Measurements from ENCODE around the gene VPS39. TPM values are rescaled to one million over a fixed set of nuclear protein-coding genes. Genes with fewer than 3 reads are reported as not detected.

Gene VPS39
- total RNA-seq, 1 donor from 2014 or later, result 66.9 TPM

GRCh38 chr15:42220216-42220615 lies 12.1 kb upstream of the VPS39 start:
- H3K36me3 ChIP-seq, result peaks cover 6% of the 10 kb centered on the region
- H3K4me1 ChIP-seq, result no peaks in the 10 kb centered on the region
- no peaks in the 10 kb centered on the region for H3K27me3 ChIP-seq
- no peak overlapping the region for H2AFZ ChIP-seq (replicated peaks)
- no peaks in the 10 kb centered on the region for H3K4me1 Mint-ChIP-seq
- H3K36me3 Mint-ChIP-seq, result peaks cover 13% of the 10 kb centered on the region
- no peaks in the 10 kb centered on the region for H4K20me1 ChIP-seq (ENCODE audit: low read depth)
- H3K27ac Mint-ChIP-seq, result no peak overlapping the region
- H3K9me3 Mint-ChIP-seq, result no peaks in the 10 kb centered on the region
- H3K4me2 ChIP-seq, result no peak overlapping the region
- no peaks in the 10 kb centered on the region for H3F3A ChIP-seq (ENCODE audit: low read depth)
- no peaks in the 10 kb centered on the region for H3K79me2 ChIP-seq (ENCODE audit: low read depth)
- H3K9ac ChIP-seq, result no peak overlapping the region
- no peak overlapping the region for H3K4me3 Mint-ChIP-seq
- TF ChIP-seq EZH2phosphoT487 (IDR thresholded peaks at IDR 0.05) (no peak), EZH2 (IDR thresholded peaks at IDR 0.05) (no peak)
- TF ChIP-seq, protein P1, sequence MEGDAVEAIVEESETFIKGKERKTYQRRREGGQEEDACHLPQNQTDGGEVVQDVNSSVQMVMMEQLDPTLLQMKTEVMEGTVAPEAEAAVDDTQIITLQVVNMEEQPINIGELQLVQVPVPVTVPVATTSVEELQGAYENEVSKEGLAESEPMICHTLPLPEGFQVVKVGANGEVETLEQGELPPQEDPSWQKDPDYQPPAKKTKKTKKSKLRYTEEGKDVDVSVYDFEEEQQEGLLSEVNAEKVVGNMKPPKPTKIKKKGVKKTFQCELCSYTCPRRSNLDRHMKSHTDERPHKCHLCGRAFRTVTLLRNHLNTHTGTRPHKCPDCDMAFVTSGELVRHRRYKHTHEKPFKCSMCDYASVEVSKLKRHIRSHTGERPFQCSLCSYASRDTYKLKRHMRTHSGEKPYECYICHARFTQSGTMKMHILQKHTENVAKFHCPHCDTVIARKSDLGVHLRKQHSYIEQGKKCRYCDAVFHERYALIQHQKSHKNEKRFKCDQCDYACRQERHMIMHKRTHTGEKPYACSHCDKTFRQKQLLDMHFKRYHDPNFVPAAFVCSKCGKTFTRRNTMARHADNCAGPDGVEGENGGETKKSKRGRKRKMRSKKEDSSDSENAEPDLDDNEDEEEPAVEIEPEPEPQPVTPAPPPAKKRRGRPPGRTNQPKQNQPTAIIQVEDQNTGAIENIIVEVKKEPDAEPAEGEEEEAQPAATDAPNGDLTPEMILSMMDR (IDR thresholded peaks at IDR 0.05), result no peak
- H3K4me3 ChIP-seq, result no peak overlapping the region
- no peak overlapping the region for H3K27ac ChIP-seq
- H3K9me3 ChIP-seq (ENCODE audit: low read depth), result no peaks in the 10 kb centered on the region
- DNase-seq (ENCODE audit: low spot score), result no peak
- H3K27me3 Mint-ChIP-seq (ENCODE audit: insufficient read depth, low read depth), result no peaks in the 10 kb centered on the region

GRCh38 chr15:42218953-42219592 lies 11.0 kb upstream of the VPS39 start:
- DNase-seq (ENCODE audit: low spot score), result no peak
- H4K20me1 ChIP-seq (ENCODE audit: low read depth), result no peaks in the 10 kb centered on the region
- H3K27ac ChIP-seq, result no peak overlapping the region
- H3K4me2 ChIP-seq, result no peak overlapping the region
- TF ChIP-seq EZH2 (IDR thresholded peaks at IDR 0.05), result no peak
- TF ChIP-seq EZH2phosphoT487 (IDR thresholded peaks at IDR 0.05), result no peak
- TF ChIP-seq, protein P1 (IDR thresholded peaks at IDR 0.05), result no peak
- H3K9me3 Mint-ChIP-seq, result no peaks in the 10 kb centered on the region
- no peak overlapping the region for H2AFZ ChIP-seq (replicated peaks)
- H3K4me3 Mint-ChIP-seq, result no peak overlapping the region
- no peak overlapping the region for H3K27ac Mint-ChIP-seq
- H3K27me3 ChIP-seq, result no peaks in the 10 kb centered on the region
- H3K9ac ChIP-seq, result no peak overlapping the region
- peaks cover 14% of the 10 kb centered on the region for H3K36me3 Mint-ChIP-seq
- H3K4me3 ChIP-seq, result no peak overlapping the region
- no peaks in the 10 kb centered on the region for H3K4me1 Mint-ChIP-seq
- no peaks in the 10 kb centered on the region for H3K27me3 Mint-ChIP-seq (ENCODE audit: insufficient read depth, low read depth)
- no peaks in the 10 kb centered on the region for H3K9me3 ChIP-seq (ENCODE audit: low read depth)
- peaks cover 6% of the 10 kb centered on the region for H3K36me3 ChIP-seq
- no peaks in the 10 kb centered on the region for H3F3A ChIP-seq (ENCODE audit: low read depth)
- H3K79me2 ChIP-seq (ENCODE audit: low read depth), result no peaks in the 10 kb centered on the region
- H3K4me1 ChIP-seq, result no peaks in the 10 kb centered on the region

GRCh38 chr15:42217568-42217967 lies 9.5 kb upstream of the VPS39 start:
- Mint-ChIP-seq H3K9me3 (no peaks in the 10 kb centered on the region), H3K27me3 (ENCODE audit: insufficient read depth, low read depth) (no peaks in the 10 kb centered on the region), H3K27ac (no peak overlapping the region), H3K4me3 (no peak overlapping the region), H3K4me1 (no peaks in the 10 kb centered on the region), H3K36me3 (peaks cover 14% of the 10 kb centered on the region)
- Histone ChIP-seq H3K9me3 (ENCODE audit: low read depth) (no peaks in the 10 kb centered on the region), H3K79me2 (ENCODE audit: low read depth) (no peaks in the 10 kb centered on the region), H3K4me2 (no peak overlapping the region), H3K27ac (no peak overlapping the region), H3K9ac (no peak overlapping the region), H4K20me1 (ENCODE audit: low read depth) (no peaks in the 10 kb centered on the region), H3K4me1 (no peaks in the 10 kb centered on the region), H3K27me3 (no peaks in the 10 kb centered on the region), H3K4me3 (no peak overlapping the region), H2AFZ (replicated peaks) (no peak overlapping the region), H3K36me3 (peaks cover 6% of the 10 kb centered on the region), H3F3A (ENCODE audit: low read depth) (no peaks in the 10 kb centered on the region)
- DNase-seq (ENCODE audit: low spot score), result no peak
- TF ChIP-seq EZH2 (IDR thresholded peaks at IDR 0.05) (no peak), EZH2phosphoT487 (IDR thresholded peaks at IDR 0.05) (no peak)
- TF ChIP-seq, protein P1 (IDR thresholded peaks at IDR 0.05), result no peak
